Measurements from ENCODE around the gene CHD5. TPM values are rescaled to one million over a fixed set of nuclear protein-coding genes. Genes with fewer than 3 reads are reported as not detected.
A peak's percentile ranks its signal among the peaks of the same experiment; 100 is the strongest.

CHD5 gene
- total RNA-seq, 1 experiment from 2014 or later: 0.29 TPM

DNA sequence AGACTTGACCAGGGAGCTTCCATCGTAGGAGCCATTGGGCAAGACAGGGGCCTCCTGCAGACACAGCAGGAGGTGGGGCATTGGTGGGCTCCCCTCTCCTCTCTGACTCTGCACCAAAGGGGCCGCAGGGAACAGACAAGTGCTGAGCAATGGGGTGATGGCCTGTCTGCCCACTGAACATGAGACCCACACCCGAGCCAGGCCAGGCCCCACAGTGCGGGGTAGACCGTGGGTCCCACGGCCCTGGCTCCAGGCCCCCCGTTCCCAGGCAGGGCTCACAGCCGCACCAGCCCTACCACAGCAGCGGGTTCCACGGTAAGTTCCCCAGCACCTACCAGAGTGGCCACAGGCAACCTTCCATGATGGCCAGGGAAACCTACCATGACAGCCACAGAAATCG is 45.9 kb downstream of the CHD5 start:
- no peak for DNase-seq (ENCODE audit: low read depth)

GRCh38 chr1:6133146-6133895 is 46.8 kb downstream of the CHD5 start:
- no peak for DNase-seq (ENCODE audit: low read depth)

GRCh38 chr1:6131561-6131960 is 48.6 kb downstream of the CHD5 start:
- DNase-seq (ENCODE audit: low read depth): no peak

DNA sequence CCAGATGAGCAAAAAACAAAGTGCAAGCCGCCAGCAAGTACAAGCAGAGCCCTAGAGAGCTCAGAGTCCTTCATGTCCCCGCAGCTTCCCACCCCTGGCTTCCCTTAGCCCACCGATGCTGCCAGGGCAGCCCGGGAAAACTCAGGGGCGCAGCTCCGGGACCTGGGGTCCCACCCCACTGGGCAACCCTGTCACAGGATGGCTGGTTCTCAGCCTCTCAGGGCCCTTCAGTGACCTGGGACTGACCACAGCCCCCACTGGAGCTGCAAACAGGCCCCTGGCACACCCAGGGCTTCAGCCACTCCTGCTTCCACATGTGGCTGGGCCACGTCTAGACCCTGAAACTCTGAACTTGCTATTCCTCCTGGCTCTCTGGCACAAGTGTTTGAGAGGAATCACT is 49.5 kb downstream of the CHD5 start:
- no peak for DNase-seq (ENCODE audit: low read depth)

DNA sequence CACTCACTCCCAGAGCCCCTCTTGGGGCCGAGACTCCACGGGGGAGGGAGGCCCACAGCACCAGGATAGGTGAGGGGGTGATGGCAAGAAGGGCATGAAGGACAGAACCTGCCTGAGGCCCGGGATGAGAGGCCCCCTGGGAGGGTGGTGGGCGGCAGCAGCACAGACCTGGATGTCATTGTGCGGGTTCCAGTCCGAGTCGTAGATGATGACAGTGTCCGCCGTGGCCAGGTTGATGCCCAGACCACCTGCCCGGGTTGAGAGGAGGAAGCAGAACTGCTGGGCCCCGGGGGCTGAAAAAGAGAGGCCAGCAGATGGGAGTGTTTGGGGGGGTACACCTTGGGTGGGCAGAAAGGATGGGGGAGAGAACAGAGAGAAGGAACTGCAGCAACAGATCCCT is 50.1 kb downstream of the CHD5 start:
- DNase-seq (ENCODE audit: low read depth): no peak

GRCh38 chr1:6129313-6129712 is 50.8 kb downstream of the CHD5 start:
- no peak for DNase-seq (ENCODE audit: low read depth)

- no peak for DNase-seq (ENCODE audit: low read depth)
These were observed 51.6 kb downstream of the CHD5 start for GRCh38 chr1:6128276-6129081.

DNA sequence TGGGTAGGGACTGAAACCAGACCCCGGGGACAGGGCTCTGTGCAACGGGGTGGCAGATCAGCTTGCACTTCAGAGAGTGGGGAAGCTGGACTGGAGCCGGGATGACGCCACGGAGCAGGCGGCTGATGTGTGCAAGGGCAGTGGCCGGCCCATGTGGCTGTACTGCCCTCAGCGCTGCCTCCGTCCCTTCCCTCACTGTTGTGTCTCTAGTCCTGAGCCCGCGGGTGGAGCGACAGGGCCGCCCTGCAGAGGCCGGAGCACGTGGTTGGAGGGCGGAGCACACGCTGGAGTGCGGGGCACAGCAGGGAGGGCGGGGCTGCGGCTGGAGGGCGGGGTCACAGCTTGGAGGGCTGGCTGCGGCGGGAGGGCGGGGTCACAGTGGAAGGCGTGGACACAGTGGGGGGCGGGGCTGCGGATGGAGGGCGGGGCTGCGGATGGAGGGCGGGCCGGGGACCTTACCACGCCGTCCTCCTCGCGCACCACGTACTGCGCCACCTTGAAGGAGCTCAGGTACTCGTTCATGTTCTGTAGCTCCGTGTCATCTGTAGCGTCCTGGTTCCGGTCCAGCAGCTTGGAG is 52.4 kb downstream of the CHD5 start:
- DNase-seq (ENCODE audit: low read depth): peak; percentile 84

- no peak for DNase-seq (ENCODE audit: low read depth)
These were observed 53.5 kb downstream of the CHD5 start for GRCh38 chr1:6126521-6127067.

DNA sequence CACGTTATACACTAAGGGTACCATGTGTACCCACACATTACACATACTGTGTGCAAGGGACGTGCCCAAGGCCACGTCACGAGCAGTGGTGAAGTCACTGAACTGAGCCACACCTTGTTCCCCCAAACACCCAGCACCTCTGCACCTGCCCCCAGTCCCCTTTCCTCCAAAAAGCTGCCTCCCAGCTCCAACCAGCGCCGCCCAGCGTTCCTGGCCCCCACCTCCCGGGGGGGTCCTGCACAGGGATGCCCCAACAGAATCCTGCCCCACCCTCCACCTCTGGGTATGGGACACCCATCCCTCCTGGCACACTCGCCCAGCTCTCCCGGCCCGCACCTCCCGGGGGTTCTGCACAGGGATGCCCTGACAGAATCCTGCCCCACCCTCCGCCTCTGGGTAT is 54.1 kb downstream of the CHD5 start:
- no peak for DNase-seq (ENCODE audit: low read depth)

DNA sequence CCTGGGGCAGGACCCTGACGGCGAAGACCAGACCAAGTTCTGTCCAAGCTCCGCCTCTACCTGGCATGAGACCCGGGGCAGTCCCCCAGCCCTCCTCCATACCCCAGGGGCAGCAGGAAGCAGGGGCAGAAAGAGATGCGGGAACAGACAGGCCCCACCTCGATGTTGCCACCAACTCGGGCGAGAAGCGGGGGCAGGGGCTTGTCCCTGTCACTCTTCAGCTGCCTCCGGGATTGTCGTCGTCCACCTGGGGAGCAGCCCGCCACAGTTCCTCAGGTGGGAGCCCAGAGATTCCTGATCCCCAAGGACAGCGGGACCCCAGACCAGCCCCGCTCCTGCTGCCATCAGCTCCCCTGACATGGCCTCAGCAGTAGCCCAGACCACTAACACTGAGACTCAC is 54.8 kb downstream of the CHD5 start:
- DNase-seq (ENCODE audit: low read depth): no peak

DNA sequence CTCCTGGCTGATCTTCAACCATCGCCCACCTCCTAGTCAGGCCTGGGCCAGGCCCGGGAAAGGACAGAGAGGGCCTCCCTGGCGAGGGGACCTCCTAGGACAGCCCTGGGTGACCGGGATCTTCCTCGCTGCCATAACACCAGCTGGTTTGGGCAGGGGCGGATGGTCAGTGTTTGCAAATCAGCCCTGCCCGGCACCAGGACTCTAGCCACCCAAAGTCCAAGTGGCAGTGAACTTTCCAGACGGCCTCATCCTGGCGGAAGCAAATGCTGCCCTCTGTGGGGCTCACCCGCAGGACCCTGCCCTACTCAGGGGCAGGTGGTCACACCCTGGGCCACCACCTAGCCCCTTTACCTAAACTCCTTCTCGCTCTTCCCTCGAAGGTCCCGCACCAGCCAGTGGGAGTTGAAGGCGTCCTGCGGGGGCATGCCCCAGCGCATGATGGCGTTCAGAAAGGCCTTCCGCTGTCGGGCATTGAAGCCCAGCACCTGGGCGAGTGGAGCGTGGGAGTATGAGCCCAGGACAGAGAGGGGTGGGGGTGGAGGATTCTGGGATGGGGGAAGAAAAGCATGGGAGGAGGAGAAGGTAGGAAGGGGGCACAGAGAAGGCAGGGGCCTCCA is 55.3 kb downstream of the CHD5 start:
- DNase-seq (ENCODE audit: low read depth): no peak

DNA sequence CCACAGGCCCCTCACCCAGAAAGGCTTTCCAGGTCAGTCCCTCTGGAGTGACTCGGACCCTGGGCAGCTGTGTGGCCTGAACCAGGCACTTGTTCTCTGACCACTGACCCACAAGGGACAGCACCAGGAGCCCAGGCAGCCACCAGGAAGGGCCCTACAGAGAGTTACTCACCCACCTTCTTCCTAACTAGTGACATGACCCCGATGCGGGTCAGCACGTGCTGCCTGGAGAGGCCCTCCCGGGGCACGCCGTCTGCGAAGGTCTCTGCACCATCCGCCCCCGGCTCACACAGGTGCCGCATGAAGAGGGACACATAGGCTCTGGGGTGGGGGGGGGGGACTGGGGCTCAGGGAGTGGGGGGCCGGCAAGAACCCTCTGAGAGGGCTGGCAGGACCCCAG is 55.8 kb downstream of the CHD5 start:
- no peak for DNase-seq (ENCODE audit: low read depth)

- no peak for DNase-seq (ENCODE audit: low read depth)
These were observed 56.3 kb downstream of the CHD5 start for GRCh38 chr1:6123816-6124215.

DNA sequence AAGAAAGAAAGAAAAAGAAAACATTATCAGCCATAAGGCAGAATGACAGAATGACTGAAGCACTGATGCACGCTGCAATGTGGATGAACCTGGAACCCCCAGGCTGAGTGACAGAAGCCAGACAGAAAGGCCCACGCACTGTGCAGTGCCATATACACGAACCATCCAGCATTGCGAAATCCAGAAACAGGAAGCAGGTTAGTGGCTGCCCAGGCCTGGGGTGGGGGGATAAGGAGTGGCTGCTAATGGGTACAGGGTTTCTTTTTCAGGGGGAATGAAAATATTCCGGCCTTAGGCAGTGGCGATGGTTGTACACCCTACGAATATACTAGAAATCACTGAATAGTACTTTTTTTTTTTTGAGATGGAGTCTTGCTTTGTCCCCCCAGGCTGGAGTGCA is 57.0 kb downstream of the CHD5 start:
- DNase-seq (ENCODE audit: low read depth): no peak

DNA sequence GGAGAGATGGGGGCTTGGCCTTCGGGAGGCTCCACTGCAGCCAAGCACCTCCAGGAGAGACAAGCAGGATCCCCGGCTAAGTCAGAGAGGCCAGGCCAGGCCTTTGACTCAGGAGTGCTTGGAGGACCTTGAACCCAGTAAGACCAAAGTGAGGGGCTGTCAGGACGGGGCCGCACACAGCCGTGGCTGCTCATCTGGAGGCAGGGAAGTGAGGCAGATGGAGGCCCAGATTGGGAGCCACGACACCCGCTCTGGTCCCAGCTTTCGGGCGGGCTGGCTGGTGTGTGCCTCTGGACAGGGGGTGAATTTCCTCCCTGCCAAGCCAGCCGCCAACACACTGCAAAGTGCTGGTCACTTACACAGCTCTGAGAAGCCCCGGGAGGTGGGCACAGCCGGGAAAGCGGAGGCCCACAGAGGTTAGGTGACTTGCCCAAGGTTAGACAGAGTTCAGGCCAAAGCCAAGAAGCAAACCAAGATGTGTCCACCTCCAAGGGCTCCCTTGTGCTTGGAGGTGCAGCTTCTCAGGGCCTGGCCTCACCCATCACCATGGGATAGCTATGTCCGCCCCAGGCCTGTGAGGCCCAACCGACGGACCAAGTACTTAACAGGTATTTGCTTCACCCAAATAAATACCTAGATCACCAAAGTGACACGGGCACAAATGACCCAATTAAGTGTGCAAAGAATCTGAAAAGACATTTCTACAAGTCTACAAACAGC is 58.3 kb downstream of the CHD5 start:
- no peak for DNase-seq (ENCODE audit: low read depth)

DNA sequence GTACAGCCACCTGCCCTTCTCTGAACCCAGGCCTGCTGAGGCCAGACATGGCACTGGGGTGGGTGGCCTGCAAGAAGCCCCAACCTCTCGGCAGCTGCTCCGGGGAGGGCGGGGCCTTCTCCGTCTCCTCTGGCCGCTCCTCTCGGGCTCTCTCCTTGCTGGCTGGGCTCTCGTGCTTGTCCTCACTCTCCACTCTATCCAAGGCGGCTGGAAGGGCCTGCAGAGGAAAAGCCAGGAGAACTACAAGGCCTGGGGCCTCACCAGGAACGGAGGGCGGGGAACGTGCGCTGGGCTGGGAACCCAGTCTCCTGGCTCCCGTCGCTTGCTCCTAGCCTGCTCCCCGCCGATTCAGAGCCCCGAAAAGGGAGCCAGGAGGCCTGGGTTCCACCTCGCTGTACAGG is 59.1 kb downstream of the CHD5 start:
- DNase-seq (ENCODE audit: low read depth): no peak

GRCh38 chr1:6118415-6118814 is 61.7 kb downstream of the CHD5 start:
- DNase-seq (ENCODE audit: low read depth): no peak

DNA sequence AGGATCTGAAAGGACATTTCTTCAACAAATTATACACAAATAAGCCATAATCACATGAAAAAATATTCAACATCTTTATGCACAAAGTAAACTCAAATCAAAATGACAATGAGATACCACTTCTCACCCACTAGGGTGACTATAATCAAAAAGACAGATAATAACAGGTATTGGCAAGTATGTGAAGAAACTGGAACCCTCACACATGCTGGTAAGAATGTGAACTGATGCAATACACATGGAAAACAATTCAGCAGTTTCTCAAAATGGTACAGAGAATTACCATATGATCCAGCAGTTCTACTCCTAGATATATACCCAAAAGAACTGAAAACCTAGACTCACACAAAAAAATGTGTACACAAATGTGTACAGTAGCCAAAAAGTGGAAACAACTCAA is 62.5 kb downstream of the CHD5 start:
- DNase-seq (ENCODE audit: low read depth): no peak

DNA sequence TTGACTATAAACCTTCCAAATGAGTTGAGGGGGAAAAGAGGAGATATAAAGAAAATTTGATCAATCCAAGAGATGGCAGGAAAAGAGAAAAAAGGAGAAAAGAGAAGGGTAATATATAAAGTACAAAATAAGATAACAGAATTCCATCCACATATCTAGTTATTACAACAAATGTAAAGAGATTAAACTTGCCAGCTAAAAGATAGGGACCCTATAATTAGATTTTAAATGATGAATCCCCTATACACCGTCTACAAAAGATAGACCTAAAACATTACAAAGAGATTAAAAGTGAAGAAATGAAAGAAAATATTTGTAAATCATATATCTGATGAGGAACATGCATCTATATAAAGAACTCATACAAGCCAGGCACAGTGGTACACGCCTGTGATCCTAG is 63.1 kb downstream of the CHD5 start:
- DNase-seq (ENCODE audit: low read depth): no peak

DNA sequence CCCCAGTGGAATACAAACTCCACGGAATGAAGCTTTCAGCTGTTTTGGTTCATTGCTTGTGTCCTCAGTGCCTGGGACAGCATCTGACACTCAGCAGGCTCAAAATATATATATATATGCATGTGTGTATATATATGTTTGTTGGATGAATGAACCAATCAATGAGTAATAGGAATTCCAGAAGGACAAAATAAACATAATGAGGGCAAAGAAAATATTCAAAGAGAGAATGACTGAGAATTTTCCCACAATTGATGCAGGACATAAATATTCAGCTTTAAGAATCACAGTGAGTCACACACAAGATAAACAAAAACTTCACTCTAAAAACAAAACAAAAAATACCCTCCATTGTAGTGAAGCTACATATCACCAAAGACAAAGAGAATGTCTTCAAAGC is 64.0 kb downstream of the CHD5 start:
- DNase-seq (ENCODE audit: low read depth): no peak

- DNase-seq (ENCODE audit: low read depth): no peak
These were observed 66.4 kb downstream of the CHD5 start for GRCh38 chr1:6113745-6114144.
